Stimulated activated CD4-positive, alpha-beta T cell treated with anti-CD3 and anti-CD28 coated beads, Interleukin-12 subunit alpha, Interleukin-12 subunit beta, amount 100 ng/mL, for 24 hours (primary cell): ENCODE results near the gene PLN.

ENCODE experiments used
- DNase-seq, 2 experiments: peaks; one replicate each; pipeline ENCODE4 v3.0.0-alpha.2; 2020; ENCODE audit warnings: low read depth in 2 of 2

Gene PLN

GRCh38 chr6:118580585-118581419, 32.7 kb downstream of the PLN start:
- DNase-seq = no peak

GRCh38 chr6:118581489-118581959, 33.4 kb downstream of the PLN start:
- DNase-seq = no peak

GRCh38 chr6:118584911-118585310, 36.8 kb downstream of the PLN start:
- no peak for DNase-seq

- DNase-seq = no peak
Observed at GRCh38 chr6:118586746-118587485, 38.8 kb downstream of the PLN start.

GRCh38 chr6:118588626-118589025, 40.5 kb downstream of the PLN start:
- no peak for DNase-seq

- no peak for DNase-seq
Observed at GRCh38 chr6:118589186-118589585, 41.1 kb downstream of the PLN start.

GRCh38 chr6:118589649-118590365, 41.7 kb downstream of the PLN start:
- no peak for DNase-seq

GRCh38 chr6:118591897-118592296, 43.8 kb downstream of the PLN start:
- DNase-seq = no peak

- DNase-seq = no peak
Observed at GRCh38 chr6:118594877-118595276, 46.8 kb downstream of the PLN start.

GRCh38 chr6:118596774-118597320, 48.8 kb downstream of the PLN start:
- DNase-seq = no peak

- no peak for DNase-seq
Observed at GRCh38 chr6:118597636-118598035, 49.5 kb downstream of the PLN start.

- no peak for DNase-seq
Observed at GRCh38 chr6:118598324-118598723, 50.2 kb downstream of the PLN start.

- DNase-seq = no peak
Observed at GRCh38 chr6:118602300-118602699, 54.2 kb downstream of the PLN start.

- DNase-seq = no peak
Observed at GRCh38 chr6:118603372-118603771, 55.3 kb downstream of the PLN start.

GRCh38 chr6:118606268-118606667, 58.2 kb downstream of the PLN start:
- DNase-seq = no peak

- no peak for DNase-seq
Observed at GRCh38 chr6:118606858-118607257, 58.8 kb downstream of the PLN start.
